LNCAP (cell line): ENCODE data around the gene EVI5L.

Source experiments
- CTCF ChIP-seq: fragments of 450-650 bp; IDR thresholded peaks from 2 replicates; pipeline ENCODE4 v1.5.1; 2017; ENCODE audit warnings: mild to moderate bottlenecking

The EVI5L gene

DNA sequence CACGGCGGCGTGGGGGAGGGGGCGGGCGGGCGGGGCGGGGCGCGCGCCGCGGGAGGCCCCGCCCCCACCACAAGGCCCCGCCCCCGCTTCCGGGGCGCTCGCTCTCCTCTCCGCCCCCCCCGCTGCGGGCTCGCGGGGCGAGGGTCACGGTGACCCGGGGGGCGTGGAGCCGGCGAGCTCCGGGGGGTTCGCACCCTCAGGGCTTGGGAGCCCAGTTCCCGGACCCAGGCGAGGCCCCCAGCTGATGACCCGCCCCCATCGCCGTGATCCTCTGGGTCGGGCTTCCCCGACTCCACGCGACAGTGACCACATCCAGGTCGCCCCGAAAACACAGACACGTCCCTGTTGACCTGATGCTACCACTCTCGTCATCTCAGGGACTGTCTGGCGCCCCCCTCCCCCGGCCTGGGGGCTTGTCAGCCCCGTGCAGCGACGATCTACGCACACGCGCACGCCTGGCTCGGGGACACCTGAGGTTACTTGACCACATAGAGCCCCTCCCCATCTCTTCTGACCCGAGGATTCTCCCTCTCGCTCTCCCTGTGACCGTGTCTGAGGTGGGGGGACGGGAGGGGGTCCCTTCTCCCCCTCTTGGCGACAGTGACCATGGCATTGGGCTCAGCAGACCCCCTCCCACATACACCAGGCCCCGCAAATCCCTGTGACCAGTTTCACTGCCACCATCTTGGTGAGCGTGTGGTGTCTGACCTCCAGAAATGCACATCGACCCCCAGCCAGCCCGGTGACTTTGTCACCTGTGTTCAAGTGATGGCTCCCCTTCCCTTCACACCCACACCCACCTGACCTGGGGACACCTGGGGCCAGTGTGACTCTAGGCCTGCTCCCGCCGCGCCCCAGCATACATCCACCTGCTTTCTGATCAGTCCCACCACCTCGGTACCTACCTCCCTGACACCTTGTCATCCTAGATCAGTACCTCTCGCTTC, 74.3 kb downstream of the EVI5L start:
- TF ChIP-seq CTCF, result no peak

DNA sequence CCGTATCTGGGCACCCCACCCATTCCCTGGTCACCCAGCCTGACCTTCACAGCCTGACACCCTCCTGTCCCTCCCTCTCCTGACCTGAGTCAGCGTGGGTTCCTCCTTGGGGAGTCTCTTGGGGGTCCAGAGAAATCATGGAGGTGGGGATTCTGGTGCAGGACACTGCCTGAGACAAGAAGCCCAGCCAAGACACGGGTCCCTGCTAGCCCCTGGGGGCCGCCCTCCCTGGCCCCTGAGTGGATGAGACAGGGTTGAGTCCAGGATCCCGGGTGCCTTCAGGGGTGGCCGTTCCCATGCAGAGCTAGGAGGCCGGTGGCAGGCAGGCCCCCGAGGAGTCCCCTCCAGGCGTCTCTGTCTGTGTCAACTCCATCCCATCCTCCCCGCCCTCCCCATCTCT, 75.2 kb downstream of the EVI5L start:
- TF ChIP-seq CTCF, result no peak

DNA sequence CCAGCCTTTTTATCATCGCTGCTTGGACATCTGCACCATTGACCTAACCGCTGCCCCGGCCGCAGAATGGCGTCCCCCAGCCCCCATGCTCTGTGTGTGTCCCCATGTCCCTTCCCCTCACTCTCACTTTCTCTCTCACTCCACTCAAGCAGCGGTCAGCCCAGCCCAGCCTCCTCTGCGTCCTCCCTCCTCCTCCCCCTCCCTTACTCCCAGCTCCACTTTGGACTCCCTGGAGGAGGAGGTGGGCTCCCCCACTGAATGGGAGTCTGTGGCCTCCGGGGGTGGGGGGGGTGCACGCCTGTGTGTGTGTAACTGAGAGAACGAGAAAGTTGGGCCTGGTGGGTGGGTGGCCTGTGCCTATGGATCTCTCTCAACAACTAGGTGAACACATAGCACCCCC, 75.8 kb downstream of the EVI5L start:
- no peak for TF ChIP-seq CTCF

- no peak for TF ChIP-seq CTCF
Observed at GRCh38 chr19:7907122-7907521, 77.1 kb downstream of the EVI5L start.

GRCh38 chr19:7907544-7907943, 77.5 kb downstream of the EVI5L start:
- TF ChIP-seq CTCF, result no peak

GRCh38 chr19:7908078-7908699, 78.2 kb downstream of the EVI5L start:
- no peak for TF ChIP-seq CTCF

- no peak for TF ChIP-seq CTCF
Observed at GRCh38 chr19:7908742-7909461, 78.9 kb downstream of the EVI5L start.
